Subcutaneous adipose tissue (tissue), 4 donors: ENCODE results near the gene HADHB. TPM values are rescaled to one million over a fixed set of nuclear protein-coding genes. Genes with fewer than 3 reads are reported as not detected.

Experiments used
- total RNA-seq, 4 donors: library from RNA; depleted of rRNA; stranded (reverse); fragments of >200 nt; gene quantifications; one replicate each; pipeline ENCODE4 v1.1.0, GENCODE V29; 2016
- TF ChIP-seq, protein P1 (sequence below): fragments of 450-650 bp; IDR thresholded peaks from one replicate; pipeline ENCODE4 v1.5.1; 2016; ENCODE audit warnings: low read depth, mild to moderate bottlenecking, control low read depth, antibody characterized with exemption, moderate library complexity

Gene HADHB
- total RNA-seq, 4 donors from 2014 or later = 125 to 226 (median 172) TPM

DNA sequence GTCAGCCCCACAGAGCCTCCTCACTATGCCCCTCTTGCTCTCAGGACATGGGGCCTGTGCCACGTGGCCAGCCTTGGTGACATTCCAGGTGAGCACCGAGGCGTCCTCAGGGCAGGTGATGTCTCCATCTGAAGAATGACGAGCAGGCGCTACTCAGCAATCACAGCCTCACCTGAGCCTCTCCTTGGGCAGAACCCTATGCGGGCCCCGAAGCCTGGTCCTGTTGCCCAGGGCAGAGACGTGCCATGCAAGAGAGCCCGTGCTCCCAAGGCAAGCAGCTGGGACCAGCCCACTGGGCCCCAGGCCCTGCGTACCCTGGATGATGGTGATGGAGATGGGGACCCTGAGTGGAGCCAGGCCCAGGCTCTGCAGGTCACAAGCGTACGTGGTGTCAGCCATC, 68.7 kb downstream of the HADHB start:
- TF ChIP-seq, protein P1, sequence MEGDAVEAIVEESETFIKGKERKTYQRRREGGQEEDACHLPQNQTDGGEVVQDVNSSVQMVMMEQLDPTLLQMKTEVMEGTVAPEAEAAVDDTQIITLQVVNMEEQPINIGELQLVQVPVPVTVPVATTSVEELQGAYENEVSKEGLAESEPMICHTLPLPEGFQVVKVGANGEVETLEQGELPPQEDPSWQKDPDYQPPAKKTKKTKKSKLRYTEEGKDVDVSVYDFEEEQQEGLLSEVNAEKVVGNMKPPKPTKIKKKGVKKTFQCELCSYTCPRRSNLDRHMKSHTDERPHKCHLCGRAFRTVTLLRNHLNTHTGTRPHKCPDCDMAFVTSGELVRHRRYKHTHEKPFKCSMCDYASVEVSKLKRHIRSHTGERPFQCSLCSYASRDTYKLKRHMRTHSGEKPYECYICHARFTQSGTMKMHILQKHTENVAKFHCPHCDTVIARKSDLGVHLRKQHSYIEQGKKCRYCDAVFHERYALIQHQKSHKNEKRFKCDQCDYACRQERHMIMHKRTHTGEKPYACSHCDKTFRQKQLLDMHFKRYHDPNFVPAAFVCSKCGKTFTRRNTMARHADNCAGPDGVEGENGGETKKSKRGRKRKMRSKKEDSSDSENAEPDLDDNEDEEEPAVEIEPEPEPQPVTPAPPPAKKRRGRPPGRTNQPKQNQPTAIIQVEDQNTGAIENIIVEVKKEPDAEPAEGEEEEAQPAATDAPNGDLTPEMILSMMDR = no peak

DNA sequence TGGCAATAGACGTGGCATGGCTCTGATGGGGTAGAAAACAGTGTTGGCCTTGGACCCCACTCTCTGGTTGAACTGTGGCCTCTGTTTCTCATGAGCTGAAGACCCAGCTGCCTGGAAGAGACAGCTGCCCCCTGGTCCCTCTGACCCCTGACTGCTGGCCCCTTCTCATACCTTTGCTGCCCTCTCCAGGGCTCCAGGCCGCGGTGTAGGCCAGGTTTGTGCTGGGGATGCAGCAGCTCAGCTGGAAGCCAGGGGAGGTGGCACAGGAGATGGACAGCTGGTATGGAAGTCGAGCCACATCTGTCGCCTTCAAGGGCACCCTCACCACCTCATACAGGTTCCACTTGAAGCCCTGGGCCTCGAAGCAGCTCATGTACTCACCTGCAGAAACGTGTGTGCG, 69.5 kb downstream of the HADHB start:
- TF ChIP-seq, protein P1 = no peak

DNA sequence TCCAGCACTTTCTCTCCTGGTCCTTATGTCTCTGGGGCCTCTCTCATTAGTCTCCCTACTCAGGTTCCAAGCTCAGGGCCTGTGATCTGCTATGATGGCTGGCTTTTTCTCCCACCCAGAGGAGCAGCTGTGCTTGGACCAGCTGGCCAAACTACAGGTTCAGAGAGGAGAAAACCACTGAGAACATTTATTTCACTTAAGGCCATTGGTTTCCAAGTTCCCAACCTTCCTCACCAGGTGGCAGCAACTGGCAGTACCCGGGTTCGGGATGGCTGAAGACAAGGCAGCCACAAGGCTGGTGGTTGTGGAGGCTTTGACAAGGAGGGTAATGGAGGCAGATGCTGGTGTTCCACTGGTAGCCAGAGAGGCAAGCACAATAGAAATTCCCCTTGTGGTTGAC, 71.3 kb downstream of the HADHB start:
- TF ChIP-seq, protein P1 = no peak

DNA sequence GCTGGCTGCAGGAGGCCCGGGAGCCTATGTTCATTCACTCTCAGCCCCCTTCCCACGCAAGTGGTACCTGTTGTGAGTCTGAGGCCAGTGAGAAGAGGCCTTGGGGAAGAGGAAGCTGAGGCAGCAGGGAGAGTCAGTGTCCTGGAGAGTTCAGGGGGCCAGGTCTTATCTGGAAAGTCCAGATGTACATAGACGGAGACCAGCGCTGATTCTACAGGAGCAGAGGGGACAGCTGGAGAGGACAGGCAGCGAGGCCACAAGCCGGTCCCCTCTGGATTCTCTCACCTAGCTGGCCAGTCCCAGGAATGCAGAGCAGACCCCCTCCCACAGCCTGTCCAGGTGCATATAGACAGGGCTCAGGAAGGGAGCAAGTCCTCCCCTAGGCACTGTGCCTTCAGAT, 72.1 kb downstream of the HADHB start:
- TF ChIP-seq, protein P1 = no peak

DNA sequence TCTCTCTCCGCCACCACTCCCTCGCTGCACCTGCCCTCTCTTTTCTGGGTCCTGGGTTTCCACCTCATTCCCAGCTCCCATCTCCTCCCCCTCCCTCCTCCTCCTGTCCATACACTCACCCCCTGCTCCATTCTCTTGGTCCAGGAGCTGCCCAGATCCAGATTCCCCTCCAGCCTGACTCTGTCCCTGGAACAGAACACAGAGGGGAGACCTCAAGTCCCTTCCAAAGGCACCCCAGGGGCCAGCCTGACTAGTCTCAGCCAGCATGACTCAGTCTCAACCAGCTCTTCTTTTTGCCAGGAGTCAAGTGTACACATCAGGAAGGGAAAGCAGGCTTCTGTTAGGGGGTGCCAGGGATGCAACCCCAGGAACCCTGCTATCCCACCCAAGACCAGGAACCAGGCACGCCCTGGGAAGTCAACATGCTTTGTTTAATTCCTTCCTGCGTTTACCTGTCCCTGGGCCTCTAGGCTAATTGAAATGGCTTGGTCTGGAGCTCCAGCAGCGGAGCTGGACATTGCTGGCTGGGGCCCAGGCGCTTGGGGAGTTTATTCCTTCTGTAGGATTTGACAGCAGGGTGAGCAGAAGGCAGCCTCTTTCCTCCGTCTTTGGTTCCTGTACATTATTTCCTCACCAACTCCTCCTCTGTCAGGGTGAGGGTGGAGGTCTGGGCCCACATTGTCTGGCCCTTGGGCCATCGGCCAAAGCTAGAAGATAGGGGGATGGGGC, 72.8 kb downstream of the HADHB start:
- TF ChIP-seq, protein P1 = no peak

DNA sequence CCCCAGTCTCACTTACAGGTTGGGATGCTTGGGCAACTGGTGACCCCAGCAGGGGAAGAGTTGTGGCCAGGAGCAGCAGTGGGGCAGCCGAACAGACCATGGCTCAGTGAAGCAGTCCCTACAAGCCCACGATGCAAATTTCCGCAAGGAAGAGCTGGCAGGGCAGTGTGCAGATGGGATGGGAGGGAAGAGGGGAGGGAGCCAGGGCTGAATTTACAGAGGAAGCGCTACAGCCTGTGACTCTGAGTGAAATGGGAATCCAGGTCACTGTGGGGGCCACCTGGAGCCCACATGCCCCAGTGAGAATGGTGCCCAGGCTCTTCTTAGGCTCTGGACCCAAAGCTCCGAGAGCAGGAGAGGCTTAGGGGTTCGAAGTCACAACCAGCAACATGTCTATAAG, 74.2 kb downstream of the HADHB start:
- TF ChIP-seq, protein P1 = no peak

DNA sequence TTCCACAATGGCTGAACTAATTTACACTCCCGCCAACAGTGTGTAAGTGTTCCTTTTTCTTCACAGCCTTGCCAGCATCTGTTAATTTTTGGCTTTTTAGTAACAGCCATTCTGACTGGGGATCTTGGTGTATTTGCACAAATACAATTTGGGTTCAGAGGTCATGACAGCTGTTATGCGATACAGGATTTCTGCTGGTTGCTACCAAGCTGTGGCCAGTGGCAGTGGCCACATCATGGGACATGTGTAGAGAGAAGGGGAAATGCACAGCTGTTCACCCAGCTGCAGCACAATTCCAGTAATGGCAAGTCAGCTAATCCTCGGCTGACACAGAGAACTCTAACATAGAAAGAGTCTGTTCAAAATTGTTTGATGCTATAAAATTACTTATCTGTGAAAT, 80.2 kb downstream of the HADHB start:
- TF ChIP-seq, protein P1 = no peak
